Prostate gland (tissue), 2 donors: ENCODE data around the gene USP38. TPM values are rescaled to one million over a fixed set of nuclear protein-coding genes. Genes with fewer than 3 reads are reported as not detected.
"Not testable (repeated sequence)": the region's sequence is repeated elsewhere in the genome, so short reads cannot be mapped to it uniquely, and the experiment has no call there.

ENCODE experiments used
- DNase-seq: peaks from one replicate; pipeline ENCODE4 v3.0.0-alpha.2; 2019; ENCODE audit warnings: low spot score
- H3K27ac ChIP-seq, 2 donors: fragments of 200-600 bp; sonication (generic); 2 replicates each; pipeline ENCODE4 v1.5.1; 2017 to 2019
- H3K27me3 ChIP-seq: fragments of 200-600 bp; sonication (generic); replicated peaks from 2 replicates; pipeline ENCODE4 v1.5.1; 2019; ENCODE audit not compliant: insufficient read depth
- H3K36me3 ChIP-seq, 2 donors: fragments of 200-600 bp; sonication (generic); 1 replicate in 1 of 2; 2 replicates in 1 of 2; pipeline versions ENCODE4 v1.5.1 to v1.8.1; 2017 to 2019
- H3K4me1 ChIP-seq: fragments of 200-600 bp; sonication (generic); replicated peaks from 2 replicates; pipeline ENCODE4 v1.5.1; 2019
- H3K4me3 ChIP-seq, 2 donors: fragments of 200-600 bp; sonication (generic); 2 replicates each; pipeline ENCODE4 v1.5.1; 2017 to 2019
- H3K9me3 ChIP-seq: fragments of 200-600 bp; sonication (generic); 2 replicates; pipeline ENCODE4 v1.5.1; 2017
- CTCF ChIP-seq, 4 experiments: fragments of 200-600 bp in 2 of 4; fragments of 450-650 bp in 2 of 4; sonication (generic) in 2 of 4; IDR thresholded peaks; 1 replicate in 3 of 4; 2 replicates in 1 of 4; pipeline ENCODE4 v1.5.1; 2016 to 2019; ENCODE audit warnings: antibody characterized with exemption in 4 of 4, mild to moderate bottlenecking in 2 of 4, moderate library complexity in 2 of 4
- POLR2A ChIP-seq: fragments of 450-650 bp; IDR thresholded peaks from one replicate; pipeline ENCODE4 v1.6.1; 2016; ENCODE audit warnings: antibody characterized with exemption, mild to moderate bottlenecking
- POLR2AphosphoS5 ChIP-seq: sonication (generic); formaldehyde crosslinking; IDR thresholded peaks from one replicate; pipeline ENCODE4 v1.6.1; 2017; ENCODE audit warnings: antibody characterized with exemption
- WGBS: methylation state at CpG from one replicate; pipeline ENCODE4 v1.1.5; 2018; 5-methylcytosine and 5-hydroxymethylcytosine counted together
- intact Hi-C: fragments of 100-400 bp; cut with DNase I; formaldehyde crosslinking; loops from one replicate; pipeline ENCODE4 v1.14.2; 2022
- total RNA-seq, 2 donors: library from RNA; depleted of rRNA; stranded (reverse); fragments of >200 nt; gene quantifications; one replicate each; pipeline ENCODE4 v1.1.0, GENCODE V29; 2016

Gene USP38
- total RNA-seq, 2 donors from 2014 or later = 19.1 to 21.2 TPM

- TF ChIP-seq POLR2AphosphoS5 (no peak), POLR2A (no peak), CTCF (IDR thresholded peaks at IDR 0.05) (no peak)
- Histone ChIP-seq H3K36me3 (no peaks in the 10 kb centered on the region), H3K27me3 (no peaks in the 10 kb centered on the region), H3K4me3 (no peak overlapping the region), H3K9me3 (no peaks in the 10 kb centered on the region), H3K27ac (no peak overlapping the region), H3K4me1 (no peaks in the 10 kb centered on the region)
- no peak for DNase-seq
- 82% methylated on average over 1 of the region's 1 CpG for WGBS
- intact Hi-C loops = no loop called here
Observed at GRCh38 chr4:143234153-143234552, 49.4 kb downstream of the USP38 start.

- H3K27me3 ChIP-seq, H3K36me3 ChIP-seq, H3K4me3 ChIP-seq, H3K4me1 ChIP-seq, intact Hi-C loops, H3K9me3 ChIP-seq, DNase-seq, H3K27ac ChIP-seq: not testable (repeated sequence)
- WGBS = 92% methylated on average over 11 of the region's 11 CpGs
Observed at GRCh38 chr4:143237195-143237594, 52.5 kb downstream of the USP38 start.

- WGBS = 77% methylated on average over 1 of the region's 1 CpG
- no peak for DNase-seq
- no peak overlapping the region for H3K27ac ChIP-seq
- H3K4me1 ChIP-seq = no peaks in the 10 kb centered on the region
- H3K36me3 ChIP-seq = no peaks in the 10 kb centered on the region
- H3K4me3 ChIP-seq = no peak overlapping the region
- no peaks in the 10 kb centered on the region for H3K9me3 ChIP-seq
- intact Hi-C loops = no loop called here
- TF ChIP-seq POLR2A = no peak
- no peak for TF ChIP-seq POLR2AphosphoS5
- no peak for TF ChIP-seq CTCF (IDR thresholded peaks at IDR 0.05)
- H3K27me3 ChIP-seq = no peaks in the 10 kb centered on the region
Observed at GRCh38 chr4:143240939-143241679, 56.4 kb downstream of the USP38 start.

- Histone ChIP-seq H3K27ac (no peak overlapping the region), H3K4me3 (no peak overlapping the region), H3K27me3 (no peaks in the 10 kb centered on the region), H3K9me3 (no peaks in the 10 kb centered on the region), H3K36me3 (no peaks in the 10 kb centered on the region), H3K4me1 (no peaks in the 10 kb centered on the region)
- TF ChIP-seq POLR2AphosphoS5 (no peak), POLR2A (no peak), CTCF (IDR thresholded peaks at IDR 0.05) (no peak)
- intact Hi-C loops = no loop called here
- DNase-seq = no peak
- 83% methylated on average over 1 of the region's 1 CpG for WGBS
Observed at GRCh38 chr4:143241892-143242291, 57.2 kb downstream of the USP38 start.

GRCh38 chr4:143243041-143243440 is 58.3 kb downstream of the USP38 start:
- Histone ChIP-seq H3K27ac (no peak overlapping the region), H3K36me3 (no peaks in the 10 kb centered on the region), H3K4me1 (no peaks in the 10 kb centered on the region), H3K27me3 (no peaks in the 10 kb centered on the region), H3K4me3 (no peak overlapping the region), H3K9me3 (no peaks in the 10 kb centered on the region)
- WGBS = 84% methylated on average over 2 of the region's 2 CpGs
- intact Hi-C loops = no loop called here
- no peak for DNase-seq
- TF ChIP-seq CTCF (IDR thresholded peaks at IDR 0.05) (no peak), POLR2AphosphoS5 (no peak), POLR2A (no peak)
